RKO (cell line): ENCODE results near the gene DDAH2.
"Not testable (repeated sequence)": the region's sequence is repeated elsewhere in the genome, so short reads cannot be mapped to it uniquely, and the experiment has no call there.

Experiments
- DNase-seq: peaks from one replicate; pipeline ENCODE4 v3.0.0-alpha.2; 2016; ENCODE audit warnings: low spot score

Gene DDAH2

DNA sequence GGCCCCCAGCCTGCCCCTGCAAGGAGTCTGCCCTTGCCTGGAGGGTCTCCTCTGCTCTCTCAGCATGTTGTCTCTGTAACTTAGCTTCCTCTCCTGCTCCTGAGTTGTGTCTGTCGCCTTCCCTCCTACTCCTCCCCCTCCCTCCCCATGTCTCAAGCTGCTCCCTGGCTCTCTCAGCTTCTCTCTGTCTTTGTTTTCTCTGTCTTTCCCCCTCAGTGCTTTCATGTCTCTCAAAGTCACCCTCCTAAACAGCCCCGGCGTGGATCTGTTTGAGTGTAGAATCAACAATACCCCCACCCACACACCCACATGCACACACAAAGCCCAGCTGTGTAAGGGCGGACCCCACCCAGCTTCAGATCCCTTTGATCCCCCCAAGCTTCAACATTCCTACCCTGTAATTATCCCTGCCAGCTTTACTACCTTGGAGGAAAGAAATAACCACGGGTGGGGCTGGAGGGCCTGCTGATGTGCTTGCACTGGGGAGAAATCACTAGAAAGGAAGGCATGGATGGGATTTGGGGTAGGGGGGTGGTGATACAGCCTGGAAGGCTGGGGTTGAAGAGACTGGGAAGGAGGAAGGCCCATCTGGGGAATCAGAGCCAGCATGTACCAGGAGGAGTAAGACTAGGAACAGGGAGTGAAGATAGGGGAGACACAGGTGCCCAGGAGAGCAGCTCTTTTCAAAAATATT is 15.0 kb downstream of the DDAH2 start:
- DNase-seq: no peak

DNA sequence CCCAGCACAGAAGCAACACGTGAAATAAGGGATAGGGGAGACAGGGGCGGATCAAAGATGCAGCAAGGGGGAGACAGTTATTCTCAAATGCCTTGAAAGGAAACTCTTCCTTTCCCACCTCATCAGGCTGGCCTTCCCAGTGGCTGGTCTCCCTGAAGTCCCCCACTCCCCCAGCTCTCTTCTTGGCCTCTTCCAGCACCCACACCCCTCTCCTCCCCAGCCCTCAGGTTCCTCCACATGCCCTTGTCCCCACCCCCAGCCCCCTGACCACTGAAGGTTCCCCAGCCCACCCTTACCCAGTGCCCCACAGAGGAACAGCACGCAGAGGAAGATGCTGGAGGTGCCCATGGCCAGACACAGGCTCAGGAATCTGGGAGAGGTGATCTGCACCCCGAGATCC is 15.6 kb downstream of the DDAH2 start:
- DNase-seq: no peak

GRCh38 chr6:31712296-31712695 is 16.8 kb downstream of the DDAH2 start:
- DNase-seq: no peak

DNA sequence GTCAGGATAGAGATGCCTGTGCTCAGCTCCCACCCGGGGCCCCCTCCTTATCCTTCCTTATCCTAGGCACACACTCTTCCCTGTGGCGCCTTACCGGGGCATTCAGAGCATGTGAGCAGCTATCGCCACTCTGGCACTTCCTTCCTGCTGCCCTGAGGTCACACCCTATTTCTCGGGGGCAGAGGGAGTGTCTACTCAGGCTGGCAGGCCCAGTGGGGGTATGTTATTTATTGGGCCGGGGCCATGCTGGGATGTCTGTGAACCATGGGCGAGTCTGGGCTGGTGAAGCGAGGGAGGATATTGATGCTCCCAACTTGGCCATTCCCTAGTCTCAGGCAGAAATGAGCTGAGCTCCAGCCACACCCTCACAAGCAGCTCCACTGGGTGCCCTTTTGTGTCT is 17.9 kb downstream of the DDAH2 start:
- DNase-seq: no peak

- DNase-seq: no peak
Measured at GRCh38 chr6:31710523-31711219, 18.4 kb downstream of the DDAH2 start.

GRCh38 chr6:31709157-31709556 is 19.9 kb downstream of the DDAH2 start:
- DNase-seq: not testable (repeated sequence)

DNA sequence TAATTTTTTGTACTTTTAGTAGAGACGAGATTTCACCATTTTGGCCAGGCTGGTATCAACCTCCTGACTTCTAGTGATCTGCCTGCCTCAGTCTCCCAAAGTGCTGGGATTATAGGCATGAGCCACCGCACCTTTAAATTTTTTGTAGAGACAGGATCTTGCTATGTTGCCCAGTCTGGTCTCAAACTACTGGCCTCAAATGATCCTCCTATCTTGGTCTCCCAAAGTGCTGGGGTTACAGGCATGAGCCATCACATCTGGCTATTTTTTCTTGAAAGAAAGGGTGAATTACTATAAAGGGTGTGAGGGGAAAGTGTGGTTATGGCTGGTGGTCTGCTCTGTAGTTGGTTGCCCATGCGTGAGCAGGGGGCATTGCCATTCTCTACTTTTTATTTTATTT is 20.9 kb downstream of the DDAH2 start:
- DNase-seq: no peak

DNA sequence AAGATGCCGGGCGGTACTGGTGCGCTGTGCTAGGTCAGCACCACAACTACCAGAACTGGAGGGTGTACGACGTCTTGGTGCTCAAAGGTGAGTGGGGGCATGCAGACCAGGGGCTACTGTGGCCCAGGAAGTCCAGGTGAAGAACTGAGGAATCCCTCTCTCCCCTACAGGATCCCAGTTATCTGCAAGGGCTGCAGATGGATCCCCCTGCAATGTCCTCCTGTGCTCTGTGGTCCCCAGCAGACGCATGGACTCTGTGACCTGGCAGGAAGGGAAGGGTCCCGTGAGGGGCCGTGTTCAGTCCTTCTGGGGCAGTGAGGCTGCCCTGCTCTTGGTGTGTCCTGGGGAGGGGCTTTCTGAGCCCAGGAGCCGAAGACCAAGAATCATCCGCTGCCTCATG is 21.4 kb downstream of the DDAH2 start:
- DNase-seq: no peak

GRCh38 chr6:31706599-31706998 is 22.5 kb downstream of the DDAH2 start, which contains the start of gene LY6G6F:
Gene LY6G6F, plus strand, starts transcription at chr6:31706866. Its CDS starts 41 bp downstream, at chr6:31706907.
- DNase-seq: no peak

- DNase-seq: no peak
Measured at GRCh38 chr6:31705931-31706330, 23.2 kb downstream of the DDAH2 start.

DNA sequence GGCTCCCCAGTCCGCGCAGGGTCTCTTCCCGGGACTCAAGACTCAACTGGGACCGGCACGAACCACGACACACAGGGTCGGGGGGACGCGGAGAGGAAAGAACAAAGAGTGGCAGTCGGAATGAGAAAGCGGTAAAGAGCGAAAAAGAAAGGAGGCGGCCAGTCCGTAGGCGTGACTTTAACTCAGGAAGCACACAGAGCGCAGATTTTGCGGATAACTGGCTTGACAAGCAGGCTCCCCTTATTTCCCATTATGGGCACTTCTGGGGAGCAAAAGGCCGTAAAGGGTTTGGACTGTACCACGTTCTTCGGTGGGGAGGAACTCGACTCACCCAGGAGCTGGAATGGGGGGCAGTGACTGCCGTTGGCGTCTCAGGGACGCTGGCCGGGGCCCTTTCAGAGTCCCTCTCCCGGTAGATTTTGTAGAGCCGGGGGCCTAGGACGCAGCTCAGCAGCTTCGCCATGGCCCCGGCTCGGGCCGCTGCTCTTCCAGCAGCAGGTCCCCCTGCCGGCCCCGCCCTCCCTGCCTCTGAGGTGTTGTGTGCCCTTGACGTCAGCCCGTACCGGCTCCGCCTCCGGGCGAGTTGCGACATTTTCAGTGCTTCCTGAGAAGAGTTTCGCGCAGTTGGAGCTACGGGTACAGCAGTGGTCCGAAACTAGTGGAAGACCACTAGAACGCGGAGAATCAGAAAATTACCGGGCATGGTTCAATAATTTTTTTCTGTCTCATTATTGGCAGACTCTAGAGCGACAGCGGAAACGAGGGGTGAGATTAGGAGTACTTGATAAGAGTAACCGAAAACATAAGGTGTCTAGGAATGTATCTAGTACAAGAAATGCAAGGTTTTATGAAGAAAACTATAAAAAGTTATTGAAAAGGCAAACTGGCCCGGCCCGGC is 26.0 kb downstream of the DDAH2 start, which contains the start of gene ABHD16A:
ABHD16A (minus strand) TSS at position 506 of the 898 bp plus-strand sequence; CDS start at position 463, 43 bp downstream.
- DNase-seq: peak; percentile 98

DNA sequence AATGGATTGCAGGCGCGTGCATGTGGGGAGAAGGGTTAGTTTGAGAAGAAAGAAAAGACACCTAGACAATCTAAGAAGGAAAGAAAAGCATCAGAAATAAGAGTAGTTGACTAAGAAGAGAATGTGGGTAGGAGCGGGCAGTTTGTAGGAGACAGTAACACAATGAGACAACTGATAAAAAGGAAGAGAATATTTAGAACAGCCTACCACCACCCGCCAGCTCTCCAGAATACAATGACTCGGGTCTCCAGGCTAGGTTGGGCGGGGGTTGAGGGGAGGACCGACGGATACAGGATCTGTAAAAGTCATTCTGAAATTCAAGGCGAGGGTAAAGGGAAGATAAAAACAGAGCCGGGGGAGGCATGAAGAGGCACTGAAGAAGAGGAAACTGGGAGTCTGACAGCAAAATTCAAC is 26.7 kb downstream of the DDAH2 start:
- DNase-seq: peak; percentile 16

- no peak for DNase-seq
Measured at GRCh38 chr6:31701666-31702404, 27.3 kb downstream of the DDAH2 start.

GRCh38 chr6:31700740-31701401 is 28.2 kb downstream of the DDAH2 start:
- no peak for DNase-seq

DNA sequence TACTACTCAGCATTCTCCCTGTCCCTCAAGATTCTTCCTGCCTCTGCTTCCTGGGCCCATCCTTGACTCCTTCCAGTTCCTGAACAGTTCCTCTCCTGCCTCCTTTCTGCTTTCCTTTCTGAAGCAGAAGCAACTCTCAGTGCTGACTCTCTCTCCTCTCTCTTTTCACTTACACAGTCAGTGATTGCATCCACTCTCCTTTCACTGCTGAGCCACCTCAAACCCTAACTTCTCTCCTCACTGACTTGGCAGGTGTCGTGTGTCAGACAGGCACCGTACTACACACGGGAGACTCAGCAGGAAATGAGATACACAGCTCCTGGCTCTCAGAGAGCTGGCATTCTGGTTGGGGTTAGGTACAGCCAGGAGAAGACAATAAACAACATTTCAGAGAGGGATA is 31.5 kb downstream of the DDAH2 start:
- no peak for DNase-seq

DNA sequence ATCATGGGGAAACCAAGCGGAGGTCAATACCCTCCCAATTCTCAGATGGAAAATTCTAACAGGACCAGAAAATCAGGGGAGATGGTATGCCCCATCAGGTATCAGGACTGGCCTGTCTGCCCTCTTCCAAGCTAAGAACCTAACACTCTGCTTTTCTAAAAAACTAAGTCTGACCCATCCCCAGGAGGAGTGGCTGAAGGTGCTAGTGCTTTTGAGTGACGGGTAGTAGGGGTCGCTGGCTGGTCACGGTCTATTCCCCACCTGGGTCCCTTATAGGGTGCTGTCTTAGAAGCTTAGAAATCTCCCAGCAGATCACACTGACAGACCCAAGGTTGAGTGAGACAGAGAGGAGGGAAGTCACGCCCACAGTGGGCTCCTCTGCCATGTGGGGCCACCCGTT is 35.6 kb downstream of the DDAH2 start:
- DNase-seq: no peak

GRCh38 chr6:31692886-31693285 is 36.2 kb downstream of the DDAH2 start:
- DNase-seq: no peak

GRCh38 chr6:31692353-31692752 is 36.7 kb downstream of the DDAH2 start:
- no peak for DNase-seq

DNA sequence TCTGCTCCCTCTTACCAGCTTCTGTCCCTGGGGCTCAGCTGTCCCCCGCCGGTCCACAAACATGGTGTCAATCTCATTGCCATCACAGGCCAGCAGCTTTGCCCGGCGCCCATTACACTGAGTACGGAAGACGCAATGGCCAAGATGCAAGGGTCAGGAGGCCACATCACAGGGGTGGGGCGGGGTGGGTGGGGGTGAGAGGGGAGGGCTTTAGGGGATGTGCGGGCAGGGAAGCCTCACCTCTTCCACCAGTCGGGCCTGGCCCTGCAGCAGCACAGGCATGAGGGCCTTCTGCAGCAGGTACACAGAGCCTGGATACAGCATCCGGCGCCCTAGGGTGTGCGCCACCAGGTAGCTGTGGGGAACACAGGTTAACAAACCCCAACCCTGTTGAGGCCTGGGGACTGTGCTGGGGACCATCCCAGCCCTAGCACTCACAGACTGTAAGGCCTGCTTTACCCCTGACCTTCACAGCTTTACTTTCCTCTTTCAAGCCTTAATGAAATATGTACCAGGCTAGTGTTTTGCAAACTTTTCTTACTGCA is 37.5 kb downstream of the DDAH2 start:
- no peak for DNase-seq

DNA sequence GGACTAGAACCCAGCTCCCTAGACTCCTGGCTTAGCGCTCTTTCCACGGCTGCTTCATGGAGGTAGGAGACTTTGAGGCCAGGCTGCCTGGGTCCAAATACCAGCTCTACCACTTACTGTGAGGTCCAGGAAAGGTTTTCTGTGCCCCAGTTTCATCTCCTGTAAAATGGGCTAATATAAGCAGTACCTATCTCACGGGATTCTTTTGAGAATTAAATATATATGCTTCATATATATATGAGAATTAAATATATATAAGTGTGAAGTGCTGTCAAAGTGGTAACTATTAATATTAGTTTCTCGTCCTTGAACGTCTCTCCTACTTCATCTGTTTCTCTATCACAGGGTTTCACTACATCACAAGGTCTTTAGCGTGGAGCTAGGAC is 38.0 kb downstream of the DDAH2 start:
- no peak for DNase-seq
